ENCODE data around the gene MICAL2.

Gene MICAL2

GRCh38 chr11:12271826-12272366 is 161.5 kb downstream of the MICAL2 start:
- no peak for DNase-seq (ENCODE audit: low read depth)

GRCh38 chr11:12272821-12273617 is 162.6 kb downstream of the MICAL2 start:
- DNase-seq (ENCODE audit: low read depth) = no peak

- DNase-seq (ENCODE audit: low read depth) = no peak
Observed at GRCh38 chr11:12273618-12273995, 163.2 kb downstream of the MICAL2 start.

- DNase-seq (ENCODE audit: low read depth) = no peak
Observed at GRCh38 chr11:12274056-12274455, 163.7 kb downstream of the MICAL2 start.

GRCh38 chr11:12274558-12275197 is 164.3 kb downstream of the MICAL2 start:
- DNase-seq (ENCODE audit: low read depth) = no peak

- no peak for DNase-seq (ENCODE audit: low read depth)
Observed at GRCh38 chr11:12275818-12276217, 165.4 kb downstream of the MICAL2 start.

- DNase-seq (ENCODE audit: low read depth) = no peak
Observed at GRCh38 chr11:12276356-12276755, 166.0 kb downstream of the MICAL2 start.

GRCh38 chr11:12276831-12277475 is 166.6 kb downstream of the MICAL2 start:
- no peak for DNase-seq (ENCODE audit: low read depth)

GRCh38 chr11:12278766-12279671 is 168.6 kb downstream of the MICAL2 start:
- DNase-seq (ENCODE audit: low read depth) = no peak

- no peak for DNase-seq (ENCODE audit: low read depth)
Observed at GRCh38 chr11:12279672-12280108, 169.3 kb downstream of the MICAL2 start.

GRCh38 chr11:12280199-12280837 is 169.9 kb downstream of the MICAL2 start:
- DNase-seq (ENCODE audit: low read depth) = no peak

- peak; percentile 21 for DNase-seq (ENCODE audit: low read depth)
Observed at GRCh38 chr11:12280838-12281565, 170.6 kb downstream of the MICAL2 start.

GRCh38 chr11:12281571-12282478 is 171.4 kb downstream of the MICAL2 start:
- DNase-seq (ENCODE audit: low read depth) = peak; percentile 59

GRCh38 chr11:12282676-12283075 is 172.3 kb downstream of the MICAL2 start:
- no peak for DNase-seq (ENCODE audit: low read depth)

GRCh38 chr11:12284316-12285050 is 174.1 kb downstream of the MICAL2 start:
- no peak for DNase-seq (ENCODE audit: low read depth)

GRCh38 chr11:12285106-12285505 is 174.7 kb downstream of the MICAL2 start:
- DNase-seq (ENCODE audit: low read depth) = no peak

- no peak for DNase-seq (ENCODE audit: low read depth)
Observed at GRCh38 chr11:12285811-12286222, 175.4 kb downstream of the MICAL2 start.

GRCh38 chr11:12286606-12287005 is 176.2 kb downstream of the MICAL2 start:
- DNase-seq (ENCODE audit: low read depth) = no peak

- no peak for DNase-seq (ENCODE audit: low read depth)
Observed at GRCh38 chr11:12287009-12287373, 176.6 kb downstream of the MICAL2 start.
